ENCODE results near the gene UBE2D2. TPM values are rescaled to one million over a fixed set of nuclear protein-coding genes. Genes with fewer than 3 reads are reported as not detected.

UBE2D2 gene
- total and polyA plus RNA-seq, 10 of the 15 experiments (the other 5 are each of a cell fraction or from before 2014, with no cell fraction given) = 58.6 to 245 (median 128) TPM

GRCh38 chr5:139523635-139524445, 37.3 kb upstream of the UBE2D2 start (continued):
- TF ChIP-seq MTA2 (IDR thresholded peaks at IDR 0.05; ENCODE audit: low read depth) (peak; percentile 60; the same call in 1 of the 2 replicates), YY1 (IDR thresholded peaks at IDR 0.05; ENCODE audit: low read depth, low read length) (0 out of 2 replicates have a peak, but pooled peaks have one; percentile 30), BRCA1 (IDR thresholded peaks at IDR 0.05; ENCODE audit: low read depth, low read length) (no peak), TAF1 (IDR thresholded peaks at IDR 0.05; ENCODE audit: borderline replicate concordance, low read depth, low read length) (no peak), SMARCA5 (IDR thresholded peaks at IDR 0.05) (no peak; the same call in 1 of the 2 replicates), CHD2 (IDR thresholded peaks at IDR 0.05; ENCODE audit: borderline replicate concordance, low read depth, low read length) (no peak), KLF5 (IDR thresholded peaks at IDR 0.05; ENCODE audit: partially characterized antibody) (no peak), ZBED1 (IDR thresholded peaks at IDR 0.05; ENCODE audit: borderline replicate concordance) (no peak), ZNF217 (IDR thresholded peaks at IDR 0.05) (0 out of 2 replicates have a peak, but pooled peaks have one; percentile 61), CHD1 (IDR thresholded peaks at IDR 0.05; ENCODE audit: low read depth, low read length) (no peak), ZNF274 (IDR thresholded peaks at IDR 0.05; ENCODE audit: insufficient read depth, insufficient read length) (no peak), SMC3 (IDR thresholded peaks at IDR 0.05; ENCODE audit: borderline replicate concordance, low read length) (no peak), RB1 (IDR thresholded peaks at IDR 0.05; ENCODE audit: borderline replicate concordance) (no peak), BHLHE40 (IDR thresholded peaks at IDR 0.05; ENCODE audit: borderline replicate concordance in 1 of 2, low read depth in 2 of 2, low read length in 1 of 2) (no peak), JUND (IDR thresholded peaks at IDR 0.05; ENCODE audit: low read depth, low read length) (no peak), NBN (IDR thresholded peaks at IDR 0.05) (no peak; the same call in 1 of the 2 replicates), HCFC1 (IDR thresholded peaks at IDR 0.05; ENCODE audit: low read length) (no peak), HDGF (IDR thresholded peaks at IDR 0.05) (no peak), MEF2A (IDR thresholded peaks at IDR 0.05; ENCODE audit: insufficient read depth, low read depth, low read length) (no peak), PAX5 (IDR thresholded peaks at IDR 0.05; ENCODE audit: borderline replicate concordance, low read depth, low read length) (no peak), CREB1 (IDR thresholded peaks at IDR 0.05; ENCODE audit: low read depth) (no peak), FOXK2 (IDR thresholded peaks at IDR 0.05) (no peak), FOXM1 (IDR thresholded peaks at IDR 0.05; ENCODE audit: low read depth, low read length) (no peak), SRF (IDR thresholded peaks at IDR 0.05; ENCODE audit: low read depth in 2 of 2, low read length in 2 of 2) (no peak), BMI1 (IDR thresholded peaks at IDR 0.05; ENCODE audit: borderline replicate concordance) (no peak), POLR2A (IDR thresholded peaks at IDR 0.05; ENCODE audit: low read depth, low read length) (no peak), EP300 (IDR thresholded peaks at IDR 0.05; ENCODE audit: borderline replicate concordance in 1 of 2, control insufficient read depth in 1 of 2, low read depth in 2 of 2, low read length in 2 of 2) (no peak), ZNF622 (IDR thresholded peaks at IDR 0.05) (no peak)
- TF ChIP-seq, protein P1, sequence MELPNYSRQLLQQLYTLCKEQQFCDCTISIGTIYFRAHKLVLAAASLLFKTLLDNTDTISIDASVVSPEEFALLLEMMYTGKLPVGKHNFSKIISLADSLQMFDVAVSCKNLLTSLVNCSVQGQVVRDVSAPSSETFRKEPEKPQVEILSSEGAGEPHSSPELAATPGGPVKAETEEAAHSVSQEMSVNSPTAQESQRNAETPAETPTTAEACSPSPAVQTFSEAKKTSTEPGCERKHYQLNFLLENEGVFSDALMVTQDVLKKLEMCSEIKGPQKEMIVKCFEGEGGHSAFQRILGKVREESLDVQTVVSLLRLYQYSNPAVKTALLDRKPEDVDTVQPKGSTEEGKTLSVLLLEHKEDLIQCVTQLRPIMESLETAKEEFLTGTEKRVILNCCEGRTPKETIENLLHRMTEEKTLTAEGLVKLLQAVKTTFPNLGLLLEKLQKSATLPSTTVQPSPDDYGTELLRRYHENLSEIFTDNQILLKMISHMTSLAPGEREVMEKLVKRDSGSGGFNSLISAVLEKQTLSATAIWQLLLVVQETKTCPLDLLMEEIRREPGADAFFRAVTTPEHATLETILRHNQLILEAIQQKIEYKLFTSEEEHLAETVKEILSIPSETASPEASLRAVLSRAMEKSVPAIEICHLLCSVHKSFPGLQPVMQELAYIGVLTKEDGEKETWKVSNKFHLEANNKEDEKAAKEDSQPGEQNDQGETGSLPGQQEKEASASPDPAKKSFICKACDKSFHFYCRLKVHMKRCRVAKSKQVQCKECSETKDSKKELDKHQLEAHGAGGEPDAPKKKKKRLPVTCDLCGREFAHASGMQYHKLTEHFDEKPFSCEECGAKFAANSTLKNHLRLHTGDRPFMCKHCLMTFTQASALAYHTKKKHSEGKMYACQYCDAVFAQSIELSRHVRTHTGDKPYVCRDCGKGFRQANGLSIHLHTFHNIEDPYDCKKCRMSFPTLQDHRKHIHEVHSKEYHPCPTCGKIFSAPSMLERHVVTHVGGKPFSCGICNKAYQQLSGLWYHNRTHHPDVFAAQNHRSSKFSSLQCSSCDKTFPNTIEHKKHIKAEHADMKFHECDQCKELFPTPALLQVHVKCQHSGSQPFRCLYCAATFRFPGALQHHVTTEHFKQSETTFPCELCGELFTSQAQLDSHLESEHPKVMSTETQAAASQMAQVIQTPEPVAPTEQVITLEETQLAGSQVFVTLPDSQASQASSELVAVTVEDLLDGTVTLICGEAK (IDR thresholded peaks at IDR 0.05; ENCODE audit: borderline replicate concordance) = no peak
- TF ChIP-seq, protein P2, sequence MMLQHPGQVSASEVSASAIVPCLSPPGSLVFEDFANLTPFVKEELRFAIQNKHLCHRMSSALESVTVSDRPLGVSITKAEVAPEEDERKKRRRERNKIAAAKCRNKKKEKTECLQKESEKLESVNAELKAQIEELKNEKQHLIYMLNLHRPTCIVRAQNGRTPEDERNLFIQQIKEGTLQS (IDR thresholded peaks at IDR 0.05; ENCODE audit: borderline replicate concordance, extremely low read depth, low read depth, low read length) = no peak
